HG03571 (cell line): ENCODE measurements around the gene NRIP1.
"Not testable (repeated sequence)": the region's sequence is repeated elsewhere in the genome, so short reads cannot be mapped to it uniquely, and the experiment has no call there.

Experiments
- ATAC-seq: cut with Tn5 transposase; IDR thresholded peaks from one replicate; pipeline ENCODE4 v1.9.1; 2021; ENCODE audit not compliant: unreplicated experiment

NRIP1 gene

GRCh38 chr21:14982336-14982735 lies 82.5 kb downstream of the NRIP1 start:
- ATAC-seq = no peak

- ATAC-seq = no peak
Measured at GRCh38 chr21:14981246-14981645, 83.6 kb downstream of the NRIP1 start.

GRCh38 chr21:14979264-14979663 lies 85.5 kb downstream of the NRIP1 start:
- ATAC-seq = no peak

GRCh38 chr21:14977814-14978213 lies 87.0 kb downstream of the NRIP1 start:
- no peak for ATAC-seq

- ATAC-seq = no peak
Measured at GRCh38 chr21:14975136-14975919, 89.5 kb downstream of the NRIP1 start.

- no peak for ATAC-seq
Measured at GRCh38 chr21:14972678-14973077, 92.1 kb downstream of the NRIP1 start.

- no peak for ATAC-seq
Measured at GRCh38 chr21:14968821-14969220, 96.0 kb downstream of the NRIP1 start.

- no peak for ATAC-seq
Measured at GRCh38 chr21:14968029-14968428, 96.8 kb downstream of the NRIP1 start.

- no peak for ATAC-seq
Measured at GRCh38 chr21:14964621-14965020, 100.2 kb downstream of the NRIP1 start.

- no peak for ATAC-seq
Measured at GRCh38 chr21:14962217-14962616, 102.6 kb downstream of the NRIP1 start.

GRCh38 chr21:14961502-14961901 lies 103.3 kb downstream of the NRIP1 start:
- no peak for ATAC-seq

GRCh38 chr21:14959343-14959742 lies 105.5 kb downstream of the NRIP1 start:
- no peak for ATAC-seq

GRCh38 chr21:14957836-14958235 lies 107.0 kb downstream of the NRIP1 start:
- no peak for ATAC-seq

- ATAC-seq = no peak
Measured at GRCh38 chr21:14956807-14957206, 108.0 kb downstream of the NRIP1 start.

- ATAC-seq = no peak
Measured at GRCh38 chr21:14955936-14956520, 108.8 kb downstream of the NRIP1 start.

GRCh38 chr21:14952916-14953315 lies 111.9 kb downstream of the NRIP1 start:
- no peak for ATAC-seq

- ATAC-seq = no peak
Measured at GRCh38 chr21:14949603-14950002, 115.2 kb downstream of the NRIP1 start.

- ATAC-seq = no peak
Measured at GRCh38 chr21:14947613-14948160, 117.1 kb downstream of the NRIP1 start.

GRCh38 chr21:14945176-14945575 lies 119.6 kb downstream of the NRIP1 start:
- ATAC-seq = no peak

GRCh38 chr21:14943616-14944015 lies 121.2 kb downstream of the NRIP1 start:
- no peak for ATAC-seq

- no peak for ATAC-seq
Measured at GRCh38 chr21:14942801-14943490, 121.9 kb downstream of the NRIP1 start.

- ATAC-seq = not testable (repeated sequence)
Measured at GRCh38 chr21:14927324-14927723, 137.5 kb downstream of the NRIP1 start.
